Neuronal stem cell (in vitro differentiated cells): Measurements from ENCODE around the gene PRR5.

Experiments used
- DNase-seq: peaks from one replicate; pipeline ENCODE4 v3.0.0-alpha.2; 2013; ENCODE audit warnings: low spot score
- H2AFZ ChIP-seq: one replicate; pipeline ENCODE4 v1.6.1; 2013; ENCODE audit warnings: mild to moderate bottlenecking, low read length, inconsistent platforms
- H2AK5ac ChIP-seq: 2 replicates; pipeline ENCODE4 v1.6.1; 2013; ENCODE audit warnings: low read depth, mild to moderate bottlenecking, inconsistent platforms, low read length, moderate library complexity, mixed read lengths
- H2BK120ac ChIP-seq: 2 replicates; pipeline ENCODE4 v1.6.1; 2013; ENCODE audit warnings: low read depth, mild to moderate bottlenecking, inconsistent platforms, low read length, moderate library complexity, mixed read lengths
- H2BK12ac ChIP-seq: one replicate; pipeline ENCODE4 v1.6.1; 2013; ENCODE audit warnings: low read length, inconsistent platforms
- H2BK15ac ChIP-seq: 2 replicates; pipeline ENCODE4 v1.6.1; 2013; ENCODE audit warnings: mild to moderate bottlenecking, low read length, inconsistent platforms, mixed read lengths
- H2BK5ac ChIP-seq: one replicate; pipeline ENCODE4 v1.6.1; 2013; ENCODE audit warnings: inconsistent platforms, mild to moderate bottlenecking, low read length, moderate library complexity
- H3K14ac ChIP-seq: one replicate; pipeline ENCODE4 v1.6.1; 2013; ENCODE audit warnings: low read length, inconsistent platforms
- H3K18ac ChIP-seq: 2 replicates; pipeline ENCODE4 v1.6.1; 2013; ENCODE audit warnings: low read length, inconsistent platforms
- H3K23ac ChIP-seq: 2 replicates; pipeline ENCODE4 v1.6.1; 2013; ENCODE audit warnings: low read depth, mild to moderate bottlenecking, mixed read lengths, low read length, inconsistent platforms; ENCODE audit not compliant: poor library complexity
- H3K27ac ChIP-seq: replicated peaks from 3 replicates; pipeline ENCODE4 v1.5.1; 2013; ENCODE audit warnings: low read length, inconsistent platforms
- H3K27me3 ChIP-seq, 3 experiments: 2 replicates each; pipeline ENCODE4 v1.6.1; 2013; ENCODE audit warnings: low read length in 3 of 3, mild to moderate bottlenecking in 2 of 3, inconsistent platforms in 1 of 3, low read depth in 1 of 3, mixed read lengths in 1 of 3, moderate library complexity in 1 of 3; ENCODE audit not compliant: control insufficient read depth in 3 of 3, insufficient read depth in 3 of 3
- H3K36me3 ChIP-seq, 2 donors: replicated peaks in 1 of 2; 2 replicates each; pipeline ENCODE4 v1.6.1; 2013; ENCODE audit warnings: low read length in 2 of 2; ENCODE audit not compliant: control insufficient read depth in 2 of 2, insufficient read depth in 2 of 2
- H3K4ac ChIP-seq: 2 replicates; pipeline ENCODE4 v1.6.1; 2013; ENCODE audit warnings: inconsistent platforms, mild to moderate bottlenecking, low read length, moderate library complexity
- H3K4me1 ChIP-seq, 2 donors: 1 replicate in 1 of 2; 2 replicates in 1 of 2; pipeline ENCODE4 v1.6.1; 2013; ENCODE audit warnings: low read length in 2 of 2, low read depth in 1 of 2; ENCODE audit not compliant: control insufficient read depth in 2 of 2, insufficient read depth in 1 of 2
- H3K4me2 ChIP-seq: one replicate; pipeline ENCODE4 v1.6.1; 2013; ENCODE audit warnings: mild to moderate bottlenecking, low read length, inconsistent platforms; ENCODE audit not compliant: insufficient read depth, poor library complexity, severe bottlenecking
- H3K4me3 ChIP-seq, 2 donors: 2 replicates each; pipeline ENCODE4 v1.5.1; 2013; ENCODE audit warnings: low read length in 2 of 2, mild to moderate bottlenecking in 2 of 2, inconsistent platforms in 1 of 2, moderate library complexity in 1 of 2
- H3K79me1 ChIP-seq: one replicate; pipeline ENCODE4 v1.6.1; 2013; ENCODE audit warnings: low read depth, mild to moderate bottlenecking, inconsistent platforms, low read length, moderate library complexity
- H3K9ac ChIP-seq: one replicate; pipeline ENCODE4 v1.6.1; 2013; ENCODE audit warnings: mild to moderate bottlenecking, low read depth, low read length, inconsistent platforms; ENCODE audit not compliant: poor library complexity
- H3K9me3 ChIP-seq, 2 donors: replicated peaks in 1 of 2; 2 replicates each; pipeline versions ENCODE3 to v1.6.1; 2013; ENCODE audit warnings: low read length in 2 of 2, mild to moderate bottlenecking in 2 of 2, inconsistent platforms in 1 of 2, low read depth in 1 of 2, mixed read lengths in 1 of 2, moderate library complexity in 1 of 2; ENCODE audit not compliant: control insufficient read depth in 2 of 2, insufficient read depth in 1 of 2
- H4K8ac ChIP-seq: one replicate; pipeline ENCODE4 v1.6.1; 2013; ENCODE audit warnings: low read depth, mild to moderate bottlenecking, inconsistent platforms, low read length, moderate library complexity
- H4K91ac ChIP-seq: one replicate; pipeline ENCODE4 v1.6.1; 2013; ENCODE audit warnings: low read length, low read depth, mild to moderate bottlenecking, inconsistent platforms; ENCODE audit not compliant: poor library complexity
- WGBS, 2 donors: extraction: QIAGEN DNeasy Blood & Tissue Kit; methylation state at CpG; one replicate each; pipeline ENCODE4 v1.1.7; 2013; ENCODE audit warnings: missing lambda C conversion rate in 2 of 2, mixed read lengths in 1 of 2; ENCODE audit not compliant: insufficient read length in 2 of 2, insufficient replicate concordance in 1 of 2; ENCODE audit errors: extremely low coverage in 2 of 2; 5-methylcytosine and 5-hydroxymethylcytosine counted together

Gene PRR5

GRCh38 chr22:44735518-44736428, 33.8 kb downstream of the PRR5 start:
- no peak overlapping the region for H2BK120ac ChIP-seq
- H3K27ac ChIP-seq: no peak overlapping the region
- peaks cover under 1 to 16% of the 10 kb centered on the region in 2 donors for H3K4me1 ChIP-seq
- peaks cover 0 to 30% (median 0%) of the 10 kb centered on the region in 3 experiments for H3K27me3 ChIP-seq
- H4K8ac ChIP-seq: no peak overlapping the region
- WGBS, 2 donors: no CpG with 5 or more reads among the region's 28 CpGs
- peak overlapping the region; percentile 42 for H3K18ac ChIP-seq
- no peak overlapping the region for H2AFZ ChIP-seq
- H3K79me1 ChIP-seq: no peaks in the 10 kb centered on the region
- peak overlapping the region; percentile 89 for H3K23ac ChIP-seq
- DNase-seq: peak; percentile 67
- no peak overlapping the region for H3K4me2 ChIP-seq
- H2BK5ac ChIP-seq: no peak overlapping the region
- peak overlapping the region; percentile 90 for H2AK5ac ChIP-seq
- peak overlapping the region; percentile 75 for H3K14ac ChIP-seq
- peak overlapping the region; percentile 76 for H3K4ac ChIP-seq
- no peak overlapping the region for H3K4me3 ChIP-seq
- peak overlapping the region; percentile 73 for H2BK12ac ChIP-seq
- peak overlapping the region; percentile 25 for H2BK15ac ChIP-seq
- H3K9me3 ChIP-seq: peaks cover 0 to 6% of the 10 kb centered on the region in 2 donors
- no peak overlapping the region for H4K91ac ChIP-seq
- peak overlapping the region; percentile 55 for H3K9ac ChIP-seq
- H3K36me3 ChIP-seq: peaks cover 0 to 3% of the 10 kb centered on the region in 2 donors

GRCh38 chr22:44736581-44737405, 34.8 kb downstream of the PRR5 start:
- DNase-seq: no peak
- Histone ChIP-seq H3K4me3 (no peak overlapping the region), H3K4ac (no peak overlapping the region), H3K27me3 (peaks cover 0 to 30% (median 0%) of the 10 kb centered on the region in 3 experiments), H3K9me3 (peaks cover 0 to 4% of the 10 kb centered on the region in 2 donors), H2AK5ac (peak overlapping the region; percentile 90), H4K8ac (no peak overlapping the region), H3K36me3 (peaks cover 0 to 3% of the 10 kb centered on the region in 2 donors), H3K27ac (no peak overlapping the region), H3K14ac (peak overlapping the region; percentile 47), H4K91ac (no peak overlapping the region), H3K18ac (peak overlapping the region; percentile 38), H2AFZ (no peak overlapping the region), H2BK15ac (peak overlapping the region; percentile 37), H2BK12ac (no peak overlapping the region), H3K9ac (no peak overlapping the region), H3K4me1 (peaks cover 0 to 14% of the 10 kb centered on the region in 2 donors), H2BK120ac (no peak overlapping the region), H3K4me2 (no peak overlapping the region), H3K79me1 (no peaks in the 10 kb centered on the region), H2BK5ac (no peak overlapping the region), H3K23ac (peak overlapping the region; percentile 89)
- no CpG with 5 or more reads among the region's 52 CpGs for WGBS, 2 donors

- H3K79me1 ChIP-seq: no peaks in the 10 kb centered on the region
- H3K4me3 ChIP-seq: no peak overlapping the region
- no peak overlapping the region for H2BK5ac ChIP-seq
- peak overlapping the region; percentile 56 for H3K14ac ChIP-seq
- peak overlapping the region; percentile 41 for H2BK12ac ChIP-seq
- no peak overlapping the region for H3K27ac ChIP-seq
- no peak overlapping the region for H3K4me2 ChIP-seq
- H2BK120ac ChIP-seq: peak overlapping the region; percentile 81
- H3K36me3 ChIP-seq: peaks cover 0 to under 1% of the 10 kb centered on the region in 2 donors
- no peak overlapping the region for H4K91ac ChIP-seq
- peaks cover 0 to 12% of the 10 kb centered on the region in 2 donors for H3K4me1 ChIP-seq
- no peak overlapping the region for H2AFZ ChIP-seq
- peak overlapping the region; percentile 89 for H2BK15ac ChIP-seq
- no peak for DNase-seq
- peak overlapping the region; percentile 85 for H3K23ac ChIP-seq
- no peak overlapping the region for H4K8ac ChIP-seq
- peak overlapping the region; percentile 38 for H3K9ac ChIP-seq
- peak overlapping the region; percentile 76 for H3K4ac ChIP-seq
- peaks cover 0 to 30% (median 0%) of the 10 kb centered on the region in 3 experiments for H3K27me3 ChIP-seq
- H3K18ac ChIP-seq: peak overlapping the region; percentile 87
- WGBS, 2 donors: no CpG with 5 or more reads among the region's 32 CpGs
- peaks cover 0 to 2% of the 10 kb centered on the region in 2 donors for H3K9me3 ChIP-seq
- peak overlapping the region; percentile 90 for H2AK5ac ChIP-seq
Observed at GRCh38 chr22:44737406-44738346, 35.7 kb downstream of the PRR5 start.
